ENCODE data around the gene COL24A1.

- no peak for TF ChIP-seq POLR2AphosphoS5 (IDR thresholded peaks at IDR 0.05; ENCODE audit: low read depth, low read length)
- TF ChIP-seq POLR2A (IDR thresholded peaks at IDR 0.05; ENCODE audit: low read depth, low read length): no peak
Observed at GRCh38 chr1:86030180-86030579, 126.4 kb downstream of the COL24A1 start.
